ENCODE results near the gene EXOSC10.
A peak's percentile ranks its signal among the peaks of the same experiment; 100 is the strongest.
"Not testable (repeated sequence)": the region's sequence is repeated elsewhere in the genome, so short reads cannot be mapped to it uniquely, and the experiment has no call there.

Gene EXOSC10

DNA sequence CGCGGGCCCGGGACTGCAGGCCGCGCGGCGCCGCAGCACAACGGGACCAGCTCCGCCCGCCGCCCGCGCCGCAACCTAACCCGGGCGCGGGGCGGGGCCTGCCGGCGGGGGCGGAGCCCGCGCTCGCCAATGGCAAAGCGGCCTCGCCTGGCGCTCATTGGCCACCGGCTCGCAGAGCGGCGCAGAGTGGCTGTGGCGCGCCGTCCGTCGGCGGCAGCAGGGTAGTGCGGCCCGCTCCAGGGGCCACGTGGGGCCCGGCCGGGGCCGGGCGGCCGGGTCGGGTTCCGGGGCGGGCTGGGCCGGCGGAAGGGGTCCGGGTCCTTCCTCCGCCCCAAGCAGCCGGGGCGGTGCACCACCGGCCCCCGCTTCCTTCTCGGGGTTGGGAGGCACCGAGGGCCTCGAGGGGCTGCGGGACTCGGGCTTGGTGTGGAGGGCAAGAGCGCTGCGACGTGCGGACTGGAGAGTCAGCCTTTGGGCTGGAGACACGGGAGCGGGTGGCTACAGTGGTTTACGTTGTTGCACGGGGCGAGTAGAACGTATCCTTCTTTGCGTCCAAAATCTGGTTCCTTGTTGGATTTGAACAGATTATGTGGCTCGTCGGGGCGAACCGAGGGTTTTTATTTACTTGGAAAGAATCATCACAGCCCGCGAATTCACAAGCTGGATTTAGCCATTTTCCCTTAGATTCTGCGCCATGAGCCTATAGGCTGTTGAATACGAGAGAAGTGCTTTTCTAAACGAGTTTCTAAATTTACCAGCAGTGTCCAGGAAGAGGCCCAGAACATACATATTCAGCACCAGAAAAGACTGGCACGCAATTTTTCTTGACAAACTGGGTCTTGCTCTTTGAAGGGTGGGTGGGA, 39.5 kb downstream of the EXOSC10 start, which contains the start of gene SRM:
Gene SRM (minus strand): TSS at position 51 of the 863 bp plus-strand sequence. CDS start 75 bp downstream, outside the sequence.
- DNase-seq = peak; percentile 92

DNA sequence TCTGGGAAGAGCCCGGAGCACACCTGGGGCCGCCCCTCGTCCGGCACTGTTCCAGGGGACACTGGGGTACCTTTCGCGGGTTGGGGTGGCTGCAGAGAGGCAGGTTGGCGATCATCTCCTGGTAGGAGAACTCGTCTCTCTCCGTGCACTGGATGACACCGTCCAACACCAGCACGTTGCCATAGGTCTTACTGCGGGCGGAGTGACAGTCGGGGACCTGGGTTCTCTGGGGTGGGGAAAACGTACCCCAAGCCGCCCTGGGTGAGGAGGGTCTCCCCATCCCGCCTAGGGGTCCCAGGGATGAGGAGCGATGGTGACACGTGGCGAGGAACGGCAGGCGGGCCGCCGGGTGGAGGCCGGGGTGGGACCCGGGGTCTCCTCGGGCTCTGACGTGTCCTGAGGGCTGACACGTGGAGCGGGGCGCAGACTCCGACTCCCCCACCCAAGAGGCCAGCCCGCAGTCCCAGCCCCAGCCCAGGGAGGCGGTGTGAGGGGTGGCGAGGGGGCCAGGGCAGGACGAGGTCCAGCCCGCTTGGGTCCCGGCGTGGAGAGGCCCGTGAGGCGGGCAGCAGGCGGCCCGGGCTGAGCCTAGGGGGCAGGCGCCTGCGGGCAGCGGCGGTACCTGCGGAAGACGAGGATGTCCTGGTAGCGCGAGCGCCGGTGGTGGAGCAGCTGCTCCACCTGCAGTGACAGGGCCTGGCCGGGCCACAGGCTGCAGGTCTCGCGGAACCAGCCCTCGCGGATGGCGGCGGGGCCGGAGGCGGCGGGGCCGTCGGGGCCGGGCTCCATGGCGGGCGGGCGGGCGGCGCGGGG, 40.3 kb downstream of the EXOSC10 start:
- DNase-seq = peak; percentile 35

- no peak for DNase-seq
Observed at GRCh38 chr1:11058595-11059154, 41.0 kb downstream of the EXOSC10 start.

DNA sequence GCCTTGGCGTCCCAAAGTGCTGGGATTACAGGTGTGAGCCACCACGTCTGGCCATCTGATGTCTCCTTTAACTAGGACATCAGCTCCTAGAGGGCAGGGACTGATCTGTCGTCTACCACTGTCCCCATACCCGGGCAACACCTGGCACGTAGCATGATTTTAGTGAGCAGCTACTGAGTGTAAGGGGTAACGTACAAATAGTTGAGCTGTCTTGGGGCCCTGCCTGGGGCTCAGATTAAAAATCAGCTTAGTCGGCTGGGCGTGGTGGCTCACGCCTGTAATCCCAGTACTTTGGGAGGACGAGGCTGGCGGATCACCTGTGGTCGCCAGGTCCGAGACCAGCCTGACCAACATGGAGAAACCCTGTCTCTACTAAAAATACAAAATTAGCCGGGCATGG, 41.6 kb downstream of the EXOSC10 start:
- no peak for DNase-seq

DNA sequence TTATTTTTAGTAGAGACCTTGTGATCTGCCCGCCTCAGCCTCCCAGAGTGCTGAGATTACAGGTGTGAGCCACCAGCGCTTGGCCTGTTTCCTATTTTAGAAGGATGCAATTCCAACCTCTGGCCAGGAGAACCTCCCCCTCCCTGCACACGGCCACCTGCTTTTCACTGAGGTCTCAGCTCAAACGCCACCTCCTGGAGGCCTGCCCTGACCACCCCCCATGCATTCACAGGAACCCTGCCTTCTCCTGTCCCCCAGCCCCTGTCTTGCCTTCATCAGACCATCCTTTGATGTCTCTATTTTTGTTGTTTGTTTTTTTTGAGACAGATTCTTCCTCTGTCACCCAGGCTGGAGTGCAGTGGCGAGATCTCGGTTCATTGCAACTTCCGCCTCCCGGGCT, 42.2 kb downstream of the EXOSC10 start:
- DNase-seq = no peak

GRCh38 chr1:11056504-11056903, 43.2 kb downstream of the EXOSC10 start:
- no peak for DNase-seq

DNA sequence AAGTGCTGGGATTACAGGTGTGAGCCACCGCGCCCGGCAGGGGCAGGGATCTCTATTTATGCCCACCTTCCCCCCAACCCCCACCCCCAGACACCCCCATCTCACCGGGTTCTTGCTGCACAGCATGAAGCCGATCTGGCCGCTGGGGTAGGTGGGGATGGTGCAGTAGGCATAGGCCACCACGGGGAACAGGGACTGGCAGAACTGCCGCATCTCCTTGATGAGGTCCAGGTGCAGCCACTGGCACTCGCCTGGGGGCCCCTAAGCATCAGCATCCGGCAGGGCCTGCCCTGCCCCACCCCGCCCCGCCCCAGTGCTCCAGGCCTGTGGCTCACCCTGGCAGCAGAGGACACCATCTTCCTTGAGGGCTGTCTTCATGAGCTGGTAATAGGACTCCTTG, 44.0 kb downstream of the EXOSC10 start:
- DNase-seq = no peak

DNA sequence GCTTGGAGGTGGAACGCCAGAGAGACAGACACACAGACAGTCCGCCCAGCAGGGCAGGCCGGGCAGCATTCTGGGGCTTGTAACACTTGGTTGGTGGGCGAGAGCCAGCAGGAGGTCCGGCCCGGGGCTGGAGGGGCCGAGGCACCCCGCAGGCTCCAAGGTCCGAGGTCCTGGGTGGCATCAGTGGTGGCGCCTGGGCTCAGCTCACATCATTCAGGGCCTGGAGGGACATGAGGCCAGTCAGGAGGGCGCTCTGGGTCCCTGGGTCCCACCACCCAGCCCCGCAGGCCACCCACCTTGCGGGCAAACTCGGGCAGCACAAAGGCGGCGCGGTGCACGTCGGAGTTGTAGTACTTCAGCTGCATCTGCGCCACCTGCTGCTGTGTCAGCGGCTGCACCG, 45.0 kb downstream of the EXOSC10 start:
- DNase-seq = no peak

DNA sequence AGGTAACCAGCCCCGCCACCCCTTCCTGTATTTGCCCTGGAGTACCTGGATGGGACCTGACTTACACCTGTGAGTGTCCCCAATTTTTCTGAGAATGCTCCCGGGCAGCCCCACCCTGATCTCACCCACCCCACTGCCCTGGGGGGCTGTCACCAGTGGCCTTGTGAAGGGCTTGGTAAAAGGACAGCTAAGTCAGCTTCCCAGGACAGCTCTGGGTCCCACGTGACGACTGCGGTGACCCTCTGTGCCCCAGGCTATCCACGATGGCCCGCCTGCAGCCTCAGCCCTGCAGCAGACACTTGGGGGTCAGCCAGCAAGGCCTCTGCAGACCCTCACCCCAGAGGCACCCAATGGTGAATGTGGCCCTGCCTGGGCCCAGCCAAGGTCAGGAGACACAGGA, 45.5 kb downstream of the EXOSC10 start:
- DNase-seq = no peak

DNA sequence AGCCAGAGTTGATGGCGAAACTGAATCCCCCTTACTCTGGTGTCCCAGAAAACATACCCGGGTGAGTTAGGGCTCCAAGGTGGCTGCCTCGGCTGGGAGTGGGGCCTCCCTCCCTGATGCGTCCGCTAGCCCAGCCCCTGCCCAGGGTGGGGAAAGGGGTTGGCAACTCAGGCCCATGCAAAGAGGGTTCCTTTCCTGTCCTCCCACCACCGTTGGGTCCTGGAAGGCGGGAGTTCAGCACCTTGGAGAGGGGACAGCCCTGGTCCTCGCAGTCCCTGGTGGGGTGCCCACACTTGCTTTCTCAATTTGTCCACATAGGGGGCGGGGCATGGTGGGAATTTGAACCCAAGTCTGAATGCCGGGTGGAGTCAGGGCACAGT, 45.9 kb downstream of the EXOSC10 start:
- no peak for DNase-seq

DNA sequence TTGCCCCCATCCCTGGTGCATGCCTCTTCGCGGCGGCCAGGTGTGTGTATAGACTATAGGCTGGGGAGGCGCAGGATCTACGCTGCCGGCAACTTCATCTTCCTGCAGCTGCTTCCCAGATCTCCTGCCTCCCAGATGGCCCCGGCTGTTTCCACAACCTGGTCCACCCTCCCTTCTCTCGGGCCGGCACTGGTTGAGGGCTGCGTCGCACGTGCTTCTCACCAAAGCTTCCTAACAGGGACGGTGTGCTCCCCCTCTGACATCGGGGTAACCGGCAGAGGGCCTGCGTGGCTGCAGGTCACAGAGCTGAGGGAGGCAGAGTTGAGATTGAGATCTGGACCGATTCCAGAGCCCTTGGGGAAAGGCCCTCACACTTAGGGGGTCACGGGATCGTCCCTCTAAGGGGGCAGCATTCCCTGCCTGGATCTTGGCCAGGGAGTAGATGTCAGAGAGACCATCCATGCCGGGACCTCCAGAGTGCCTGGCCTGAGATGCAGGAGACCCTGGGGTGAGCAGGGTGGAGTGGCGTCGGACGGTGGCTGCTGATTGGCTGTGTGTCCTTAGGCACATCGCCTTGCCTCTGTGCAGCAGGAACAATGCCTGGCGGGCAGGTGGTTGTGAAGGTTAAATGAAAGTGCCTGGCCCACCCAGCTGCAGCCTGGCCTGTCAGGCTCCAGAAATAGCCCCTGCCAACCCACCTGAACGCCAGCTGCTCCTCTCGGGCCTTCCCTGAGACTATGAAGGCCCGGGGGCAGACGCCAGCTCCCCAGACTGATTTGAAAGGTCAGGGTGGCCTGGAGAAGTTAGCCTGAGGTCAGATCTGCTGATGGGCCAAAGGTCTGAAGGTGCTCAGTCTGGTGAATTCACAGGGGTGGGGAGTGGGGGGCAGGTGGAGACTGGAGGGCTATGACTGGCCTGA, 46.6 kb downstream of the EXOSC10 start:
- DNase-seq = peak; percentile 43

DNA sequence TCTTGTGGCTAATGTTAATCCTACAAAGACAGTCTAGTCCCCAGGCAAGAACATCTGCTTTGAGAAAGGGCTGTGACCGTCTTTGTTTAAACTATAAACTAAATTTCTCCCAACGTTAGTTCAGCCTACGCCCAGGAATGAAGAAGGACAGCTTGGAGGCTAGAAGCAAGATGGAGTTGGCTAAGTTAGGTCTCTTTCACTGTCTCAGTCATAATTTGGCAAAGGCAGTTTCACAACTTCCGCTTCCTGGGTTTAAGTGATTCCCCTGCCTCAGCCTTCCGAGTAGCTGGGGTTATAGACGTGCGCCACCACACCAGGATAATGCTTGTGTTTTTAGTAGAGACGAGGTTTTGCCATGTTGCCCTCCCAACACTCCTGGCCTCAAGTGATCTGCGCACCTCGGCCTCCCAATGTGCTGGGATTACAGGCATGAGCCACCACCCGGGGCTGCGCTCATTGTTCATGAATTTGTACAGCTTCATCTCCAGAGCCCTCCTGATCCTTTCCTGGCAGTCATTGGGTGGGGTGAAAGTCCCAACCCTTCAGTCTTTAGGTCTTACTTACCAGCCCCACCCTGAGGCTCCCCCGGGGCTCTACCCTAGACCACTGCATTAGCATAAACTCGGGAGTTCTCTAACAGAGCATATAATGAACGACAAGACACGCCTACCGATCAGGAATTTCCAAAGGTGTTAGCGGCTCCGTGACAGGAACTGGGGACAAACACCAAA, 47.7 kb downstream of the EXOSC10 start:
- no peak for DNase-seq

- not testable (repeated sequence) for DNase-seq
Observed at GRCh38 chr1:11051121-11051520, 48.5 kb downstream of the EXOSC10 start.

- no peak for DNase-seq
Observed at GRCh38 chr1:11046625-11047365, 52.9 kb downstream of the EXOSC10 start, which contains the start of gene MASP2. Gene MASP2, minus strand, starts transcription at chr1:11047239. Its CDS starts 32 bp downstream, at chr1:11047207.

DNA sequence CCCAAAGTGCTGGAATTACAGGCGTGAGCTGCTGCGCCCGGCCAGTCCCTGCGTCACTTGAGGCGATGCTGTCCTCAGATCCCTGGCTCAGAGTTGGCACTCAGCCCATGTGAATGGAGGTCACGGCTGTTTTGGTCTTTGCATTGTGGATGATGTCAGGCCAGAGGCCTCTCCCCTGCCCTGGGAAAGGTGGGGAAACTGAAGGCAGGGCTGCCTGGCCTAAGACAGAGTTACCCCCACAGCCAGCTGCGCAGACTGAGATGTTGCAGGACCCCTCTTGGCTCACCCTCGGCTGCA, 53.5 kb downstream of the EXOSC10 start:
- no peak for DNase-seq

DNA sequence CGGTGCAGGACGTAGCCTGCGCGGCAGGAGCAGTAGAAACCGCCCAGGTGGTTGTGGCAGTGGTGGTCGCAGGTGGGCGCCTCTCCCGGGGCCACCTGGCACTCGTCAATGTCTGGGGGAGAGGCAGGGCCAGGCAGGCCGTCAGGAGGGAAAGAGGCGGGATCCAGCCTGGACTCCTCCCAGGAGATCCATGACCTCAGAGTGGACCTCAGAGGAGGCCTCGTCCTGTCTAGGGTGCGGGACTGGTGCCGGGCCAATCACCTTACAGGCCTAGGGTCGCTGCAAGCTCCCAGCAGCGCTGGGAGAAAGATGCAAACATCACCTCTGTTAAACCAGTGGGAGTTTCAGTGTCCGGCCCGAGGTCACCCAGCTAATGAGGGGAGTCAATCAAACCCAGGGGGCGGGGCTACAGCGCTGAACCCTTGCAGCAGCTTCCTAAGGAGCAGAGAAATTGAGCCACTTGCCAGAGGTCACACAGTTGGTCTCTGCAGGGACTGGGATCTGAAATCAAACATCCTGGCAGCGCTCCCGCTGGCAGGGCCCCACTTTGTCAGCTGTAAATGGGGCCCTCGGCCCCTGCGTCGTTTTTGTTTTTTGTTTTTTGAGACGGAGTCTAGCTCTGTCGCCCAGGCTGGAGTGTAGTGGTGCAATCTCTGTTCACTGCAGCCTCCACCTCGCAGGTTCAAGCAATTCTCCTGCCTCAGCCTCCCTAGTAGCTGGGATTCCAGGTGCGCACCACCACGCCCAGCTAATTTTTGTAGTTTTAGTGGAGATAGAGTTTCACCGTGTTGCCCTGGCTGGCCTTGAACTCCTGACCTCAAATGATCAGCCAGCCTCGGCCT, 54.0 kb downstream of the EXOSC10 start:
- no peak for DNase-seq

GRCh38 chr1:11044849-11045427, 54.7 kb downstream of the EXOSC10 start:
- no peak for DNase-seq

DNA sequence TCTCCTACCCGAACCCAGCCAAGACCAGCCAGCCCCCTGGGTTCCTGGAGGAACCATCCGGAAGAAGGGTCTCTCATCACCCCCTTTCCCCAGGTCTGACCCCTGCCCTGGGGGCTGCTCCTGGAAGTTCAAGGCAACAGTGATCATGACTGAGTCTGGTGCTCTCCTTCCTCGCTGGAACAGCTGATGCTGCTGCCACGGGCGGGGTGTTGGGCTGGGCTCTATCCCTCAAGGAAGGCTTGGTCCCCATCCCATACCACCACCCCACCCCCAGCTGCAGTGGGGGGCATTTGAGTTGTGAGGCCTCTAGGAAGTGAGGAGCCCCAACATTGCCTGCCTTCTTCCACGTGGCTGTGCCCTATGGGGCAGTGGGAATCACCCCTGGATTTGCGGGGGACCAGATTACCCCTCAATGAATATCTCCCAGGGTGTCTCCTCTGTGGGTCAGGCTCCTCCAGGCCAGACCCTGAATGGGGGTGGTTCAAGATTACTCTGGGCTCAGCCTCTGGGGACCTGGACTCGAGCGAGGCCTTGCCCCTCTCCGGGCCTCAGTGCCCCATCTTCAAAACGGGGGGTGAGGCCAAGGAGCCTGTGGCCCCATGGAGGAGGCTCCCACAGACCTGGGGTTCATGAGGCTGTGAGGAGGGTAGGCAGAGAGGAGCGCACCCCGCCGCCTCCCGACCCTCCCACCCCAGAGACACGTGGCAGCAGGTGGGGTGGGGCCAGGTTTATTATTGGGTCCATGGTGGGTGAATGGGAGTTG, 55.4 kb downstream of the EXOSC10 start:
- DNase-seq = no peak

Data from stimulated activated CD4-positive, alpha-beta T cell treated with anti-CD3 and anti-CD28 coated beads, Interleukin-12 subunit alpha, Interleukin-12 subunit beta, amount 100 ng/mL, for 4 hours (primary cell).